GM19467 (cell line): ENCODE data around the gene NCAN.

Source experiments
- ATAC-seq: cut with Tn5 transposase; IDR thresholded peaks from one replicate; pipeline ENCODE4 v1.9.1; 2021; ENCODE audit warnings: mild to moderate bottlenecking, moderate library complexity; ENCODE audit not compliant: unreplicated experiment

NCAN gene

GRCh38 chr19:19279062-19279612, 67.4 kb downstream of the NCAN start:
- ATAC-seq = no peak

- ATAC-seq = no peak
Observed at GRCh38 chr19:19279853-19280252, 68.1 kb downstream of the NCAN start.

- ATAC-seq = no peak
Observed at GRCh38 chr19:19280561-19280960, 68.8 kb downstream of the NCAN start.

GRCh38 chr19:19285686-19286085, 73.9 kb downstream of the NCAN start:
- ATAC-seq = no peak

GRCh38 chr19:19292607-19293006, 80.8 kb downstream of the NCAN start:
- ATAC-seq = no peak

GRCh38 chr19:19294914-19295313, 83.2 kb downstream of the NCAN start:
- no peak for ATAC-seq

GRCh38 chr19:19296953-19297689, 85.4 kb downstream of the NCAN start:
- no peak for ATAC-seq

GRCh38 chr19:19297759-19298158, 86.0 kb downstream of the NCAN start:
- ATAC-seq = no peak

- no peak for ATAC-seq
Observed at GRCh38 chr19:19300613-19301012, 88.9 kb downstream of the NCAN start.
